ENCODE results near the gene SRBD1.

Gene SRBD1

GRCh38 chr2:45354776-45355175, 256.3 kb downstream of the SRBD1 start:
- DNase-seq = no peak

GRCh38 chr2:45353879-45354278, 257.2 kb downstream of the SRBD1 start:
- DNase-seq = no peak

- no peak for DNase-seq
Observed at GRCh38 chr2:45352506-45352905, 258.6 kb downstream of the SRBD1 start.

GRCh38 chr2:45345331-45346234, 265.5 kb downstream of the SRBD1 start:
- DNase-seq = no peak

GRCh38 chr2:45344502-45344901, 266.6 kb downstream of the SRBD1 start:
- no peak for DNase-seq

- no peak for DNase-seq
Observed at GRCh38 chr2:45344071-45344470, 267.0 kb downstream of the SRBD1 start.

- no peak for DNase-seq
Observed at GRCh38 chr2:45343251-45344017, 267.6 kb downstream of the SRBD1 start.

GRCh38 chr2:45340318-45340717, 270.7 kb downstream of the SRBD1 start:
- DNase-seq = no peak

GRCh38 chr2:45339253-45339652, 271.8 kb downstream of the SRBD1 start:
- no peak for DNase-seq

Data from C1 segment of cervical spinal cord (tissue), 14 donors.